ENCODE measurements around the gene KRT7. TPM values are rescaled to one million over a fixed set of nuclear protein-coding genes. Genes with fewer than 3 reads are reported as not detected.

The KRT7 gene
- total RNA-seq, 1 experiment from 2014 or later: 1.5 TPM

GRCh38 chr12:52225752-52226151 lies 7.3 kb upstream of the KRT7 start:
- Histone ChIP-seq H3K27me3 (no peaks in the 10 kb centered on the region), H3K36me3 (peaks cover 2% of the 10 kb centered on the region; the same call in 1 of the 2 replicates), H3K9me3 (replicated peaks) (no peaks in the 10 kb centered on the region), H3K4me3 (no peak overlapping the region), H3K4me1 (peaks cover 9% of the 10 kb centered on the region; the same call in 1 of the 2 replicates), H3K27ac (no peak overlapping the region)
- DNase-seq: peak in 1 of 2 experiments; percentile 0

- peaks cover 2% of the 10 kb centered on the region; the same call in 1 of the 2 replicates for H3K36me3 ChIP-seq
- DNase-seq: no peak
- H3K9me3 ChIP-seq (replicated peaks): no peaks in the 10 kb centered on the region
- H3K27ac ChIP-seq: no peak overlapping the region
- no peak overlapping the region for H3K4me3 ChIP-seq
- H3K27me3 ChIP-seq: no peaks in the 10 kb centered on the region
- H3K4me1 ChIP-seq: peaks cover 8% of the 10 kb centered on the region; the same call in 1 of the 2 replicates
These were observed 6.6 kb upstream of the KRT7 start for GRCh38 chr12:52226446-52226845.

- no peak for DNase-seq
- Histone ChIP-seq H3K4me1 (peaks cover 4% of the 10 kb centered on the region; the same call in 1 of the 2 replicates), H3K27ac (no peak overlapping the region), H3K36me3 (peaks cover 2% of the 10 kb centered on the region; the same call in 1 of the 2 replicates), H3K4me3 (no peak overlapping the region), H3K27me3 (no peaks in the 10 kb centered on the region), H3K9me3 (replicated peaks) (no peaks in the 10 kb centered on the region)
These were observed 5.4 kb upstream of the KRT7 start for GRCh38 chr12:52227606-52228166.

GRCh38 chr12:52228366-52228765 lies 4.7 kb upstream of the KRT7 start:
- no peaks in the 10 kb centered on the region for H3K9me3 ChIP-seq (replicated peaks)
- H3K36me3 ChIP-seq: peaks cover 2% of the 10 kb centered on the region; the same call in 1 of the 2 replicates
- no peak overlapping the region for H3K4me3 ChIP-seq
- H3K27ac ChIP-seq: no peak overlapping the region
- H3K4me1 ChIP-seq: peaks cover 4% of the 10 kb centered on the region; the same call in 1 of the 2 replicates
- no peaks in the 10 kb centered on the region for H3K27me3 ChIP-seq
- DNase-seq: no peak

GRCh38 chr12:52228931-52229330 lies 4.1 kb upstream of the KRT7 start:
- peaks cover 4% of the 10 kb centered on the region; the same call in 1 of the 2 replicates for H3K4me1 ChIP-seq
- no peaks in the 10 kb centered on the region; the same call in 1 of the 2 replicates for H3K36me3 ChIP-seq
- H3K4me3 ChIP-seq: no peak overlapping the region
- DNase-seq: no peak
- no peak overlapping the region for H3K27ac ChIP-seq
- H3K27me3 ChIP-seq: no peaks in the 10 kb centered on the region
- no peaks in the 10 kb centered on the region for H3K9me3 ChIP-seq (replicated peaks)

GRCh38 chr12:52229836-52230343 lies 3.2 kb upstream of the KRT7 start:
- Histone ChIP-seq H3K27ac (no peak overlapping the region), H3K4me3 (no peak overlapping the region), H3K4me1 (peaks cover 4% of the 10 kb centered on the region; the same call in 1 of the 2 replicates), H3K27me3 (no peaks in the 10 kb centered on the region), H3K9me3 (replicated peaks) (no peaks in the 10 kb centered on the region), H3K36me3 (no peaks in the 10 kb centered on the region; the same call in 1 of the 2 replicates)
- DNase-seq: no peak

- H3K4me3 ChIP-seq: no peak overlapping the region
- H3K27ac ChIP-seq: no peak overlapping the region
- H3K9me3 ChIP-seq (replicated peaks): no peaks in the 10 kb centered on the region
- H3K4me1 ChIP-seq: peaks cover 9% of the 10 kb centered on the region; the same call in 1 of the 2 replicates
- DNase-seq: no peak
- no peaks in the 10 kb centered on the region for H3K27me3 ChIP-seq
- no peaks in the 10 kb centered on the region; the same call in 1 of the 2 replicates for H3K36me3 ChIP-seq
These were observed 2.4 kb upstream of the KRT7 start for GRCh38 chr12:52230364-52231281.

GRCh38 chr12:52231305-52232202 lies 1.5 kb upstream of the KRT7 start:
- DNase-seq: no peak

GRCh38 chr12:52232203-52232673 lies 805 bp upstream of the KRT7 start:
- Histone ChIP-seq H3K36me3 (no peaks in the 10 kb centered on the region), H3K9me3 (replicated peaks) (no peaks in the 10 kb centered on the region), H3K4me1 (peaks cover 9% of the 10 kb centered on the region; the same call in 1 of the 2 replicates), H3K4me3 (no peak overlapping the region), H3K27me3 (no peaks in the 10 kb centered on the region), H3K27ac (no peak overlapping the region)
- DNase-seq: no peak

More at GRCh38 chr12:52231305-52232202, 1.5 kb upstream of the KRT7 start:
- H3K4me3 ChIP-seq: no peak overlapping the region
- no peak overlapping the region for H3K27ac ChIP-seq
- no peaks in the 10 kb centered on the region for H3K9me3 ChIP-seq (replicated peaks)
- no peaks in the 10 kb centered on the region for H3K27me3 ChIP-seq
- no peaks in the 10 kb centered on the region; the same call in 1 of the 2 replicates for H3K36me3 ChIP-seq
- H3K4me1 ChIP-seq: peaks cover 9% of the 10 kb centered on the region; the same call in 1 of the 2 replicates

- Histone ChIP-seq H3K27ac (no peak overlapping the region), H3K27me3 (no peaks in the 10 kb centered on the region), H3K36me3 (no peaks in the 10 kb centered on the region), H3K4me3 (no peak overlapping the region), H3K9me3 (replicated peaks) (no peaks in the 10 kb centered on the region), H3K4me1 (peaks cover 9% of the 10 kb centered on the region; the same call in 1 of the 2 replicates)
- no peak for DNase-seq
These were observed 592 bp downstream of the KRT7 start for GRCh38 chr12:52233462-52234207.

- Histone ChIP-seq H3K9me3 (replicated peaks) (no peaks in the 10 kb centered on the region), H3K27me3 (no peaks in the 10 kb centered on the region), H3K27ac (no peak overlapping the region), H3K4me1 (peaks cover 9% of the 10 kb centered on the region; the same call in 1 of the 2 replicates), H3K4me3 (no peak overlapping the region), H3K36me3 (no peaks in the 10 kb centered on the region)
- no peak for DNase-seq
These were observed 1.3 kb downstream of the KRT7 start for GRCh38 chr12:52234223-52234810.

- no peaks in the 10 kb centered on the region for H3K9me3 ChIP-seq (replicated peaks)
- no peak overlapping the region for H3K4me3 ChIP-seq
- DNase-seq: no peak
- H3K36me3 ChIP-seq: no peaks in the 10 kb centered on the region
- H3K27ac ChIP-seq: no peak overlapping the region
- no peaks in the 10 kb centered on the region for H3K27me3 ChIP-seq
- peaks cover 10% of the 10 kb centered on the region; the same call in 1 of the 2 replicates for H3K4me1 ChIP-seq
These were observed 2.1 kb downstream of the KRT7 start for GRCh38 chr12:52235001-52235764.
